Endothelial cell of umbilical vein (primary cell): ENCODE data around the gene DIDO1. TPM values are rescaled to one million over a fixed set of nuclear protein-coding genes. Genes with fewer than 3 reads are reported as not detected.
A peak's percentile ranks its signal among the peaks of the same experiment; 100 is the strongest.

ENCODE experiments used
- BruUV-seq: library from RNA; stranded (reverse); fragments of 400-500 nt; replicated peaks from 2 replicates; lab custom pipeline; 2021; lab: Mats Ljungman, UMichigan
- CTCF ChIA-PET: fragments of 300-600, 350-600 bp; sonication (Branson Sonifier 250); formaldehyde crosslinking; loops from one replicate; lab custom pipeline; 2021; ENCODE audit warnings: antibody characterized with exemption, inconsistent platforms; lab: Charles Lee
- POLR2A ChIA-PET: fragments of 300-600, 350-600 bp; sonication (Branson Sonifier 250); formaldehyde crosslinking; loops from one replicate; lab custom pipeline; 2021; ENCODE audit warnings: antibody characterized with exemption, inconsistent platforms; lab: Charles Lee
- DNase-seq: peaks from one replicate; pipeline ENCODE4 v3.0.0-alpha.2; 2011; ENCODE audit warnings: low read depth, low spot score
- FAIRE-seq: peaks from 2 replicates; lab custom pipeline; 2011; peaks lifted over from hg19 to GRCh38; lab: Jason Lieb, UNC
- H2AFZ ChIP-seq: 2 replicates; pipeline ENCODE4 v1.6.0; 2012; ENCODE audit warnings: low read depth, low read length, control low read depth, inconsistent platforms
- H3K27ac ChIP-seq: 2 replicates; pipeline ENCODE4 v1.5.1; 2011; ENCODE audit warnings: low read depth, mild to moderate bottlenecking, control low read depth, low read length, moderate library complexity; ENCODE audit not compliant: insufficient read depth
- H3K27me3 ChIP-seq, 2 experiments: 2 replicates each; pipeline versions ENCODE4 v1.6.0 to v1.6.1; 2011; ENCODE audit warnings: low read length in 2 of 2, mixed read lengths in 1 of 2; ENCODE audit not compliant: control insufficient read depth in 2 of 2, insufficient read depth in 2 of 2
- H3K36me3 ChIP-seq, 2 experiments: 2 replicates in 1 of 2; 3 replicates in 1 of 2; pipeline ENCODE4 v1.5.1; 2011; ENCODE audit warnings: low read length in 2 of 2, mild to moderate bottlenecking in 1 of 2, moderate library complexity in 1 of 2; ENCODE audit not compliant: control insufficient read depth in 2 of 2, insufficient read depth in 2 of 2; ENCODE audit errors: extremely low read depth in 1 of 2
- H3K4me1 ChIP-seq: 3 replicates; pipeline ENCODE4 v1.5.1; 2011; ENCODE audit warnings: mild to moderate bottlenecking, low read length; ENCODE audit not compliant: control insufficient read depth, insufficient read depth; ENCODE audit errors: extremely low read depth
- H3K4me2 ChIP-seq: 2 replicates; pipeline ENCODE4 v1.6.1; 2011; ENCODE audit warnings: low read length, control low read depth, mixed read lengths; ENCODE audit not compliant: insufficient read depth
- H3K4me3 ChIP-seq, 3 experiments: fragments of 200-600 bp in 1 of 3; sonication (generic), shearing (Covaris generic) in 1 of 3; replicated peaks in 1 of 3; 2 replicates each; pipeline ENCODE4 v1.5.1; 2011 to 2016; ENCODE audit warnings: control low read depth in 3 of 3, low read length in 3 of 3, mild to moderate bottlenecking in 2 of 3, inconsistent platforms in 1 of 3, low read depth in 1 of 3, moderate library complexity in 1 of 3; ENCODE audit not compliant: insufficient read depth in 1 of 3
- H3K79me2 ChIP-seq: 2 replicates; pipeline ENCODE4 v1.6.0; 2012; ENCODE audit warnings: low read length, inconsistent platforms; ENCODE audit not compliant: control insufficient read depth, insufficient read depth
- H3K9ac ChIP-seq: replicated peaks from 2 replicates; pipeline ENCODE3; 2011; ENCODE audit warnings: low read length, control low read depth; ENCODE audit not compliant: insufficient read depth; ENCODE audit errors: extremely low read depth
- H3K9me1 ChIP-seq: replicated peaks from 3 replicates; pipeline ENCODE4 v1.6.0; 2011; ENCODE audit warnings: mild to moderate bottlenecking, low read length; ENCODE audit not compliant: control insufficient read depth, insufficient read depth; ENCODE audit errors: extremely low read depth
- H3K9me3 ChIP-seq: replicated peaks from 2 replicates; pipeline ENCODE4 v1.5.1; 2012; ENCODE audit warnings: low read length, inconsistent platforms; ENCODE audit not compliant: control insufficient read depth, insufficient read depth
- H4K20me1 ChIP-seq: replicated peaks from 2 replicates; pipeline ENCODE3; 2011; ENCODE audit warnings: mild to moderate bottlenecking, low read length; ENCODE audit not compliant: control insufficient read depth, insufficient read depth; ENCODE audit errors: extremely low read depth
- CTCF ChIP-seq, 2 donors: IDR thresholded peaks; 1 replicate in 1 of 2; 2 replicates in 1 of 2; pipeline ENCODE4 v1.5.1; 2011; ENCODE audit warnings: low read length in 2 of 2, mild to moderate bottlenecking in 2 of 2, moderate library complexity in 2 of 2, control low read depth in 1 of 2, inconsistent platforms in 1 of 2, low read depth in 1 of 2; ENCODE audit not compliant: insufficient read depth in 1 of 2; ENCODE audit errors: extremely low read depth in 1 of 2
- EZH2 ChIP-seq: IDR thresholded peaks from 2 replicates; pipeline ENCODE4 v1.6.1; 2012; ENCODE audit warnings: borderline replicate concordance, low read depth, mild to moderate bottlenecking, moderate library complexity, low read length, inconsistent platforms; ENCODE audit not compliant: severe bottlenecking
- FOS ChIP-seq: IDR thresholded peaks from 2 replicates; pipeline ENCODE4 v1.6.1; 2011; ENCODE audit warnings: mild to moderate bottlenecking, low read length, moderate library complexity, borderline replicate concordance; ENCODE audit not compliant: insufficient read depth
- GATA2 ChIP-seq: IDR thresholded peaks from 2 replicates; pipeline ENCODE4 v1.7.0; 2011; ENCODE audit warnings: low read depth, mild to moderate bottlenecking, moderate library complexity, mixed read lengths, low read length; ENCODE audit not compliant: insufficient read length, insufficient read depth
- JUN ChIP-seq: IDR thresholded peaks from 2 replicates; pipeline ENCODE4 v1.6.1; 2011; ENCODE audit warnings: borderline replicate concordance, low read depth; ENCODE audit not compliant: insufficient read length, insufficient read depth
- MAX ChIP-seq: IDR thresholded peaks from 2 replicates; pipeline ENCODE4 v1.6.1; 2011; ENCODE audit not compliant: insufficient read depth, insufficient read length
- MYC ChIP-seq: IDR thresholded peaks from one replicate; pipeline ENCODE4 v1.6.1; 2011; ENCODE audit warnings: mild to moderate bottlenecking, low read depth, low read length
- POLR2A ChIP-seq: IDR thresholded peaks from 2 replicates; pipeline ENCODE4 v1.6.1; 2012; ENCODE audit warnings: low read depth, mild to moderate bottlenecking, control low read depth, low read length
- POLR2AphosphoS5 ChIP-seq: IDR thresholded peaks from 2 replicates; pipeline ENCODE4 v1.6.1; 2012; ENCODE audit warnings: low read depth, mild to moderate bottlenecking, control low read depth, low read length, moderate library complexity; ENCODE audit not compliant: insufficient read depth
- dilution Hi-C: fragments of 300-500 bp; cut with MboI; formaldehyde crosslinking; loops from one replicate; pipeline ENCODE4 v1.15.0; 2019; ENCODE audit warnings: low sequenced_read_pairs; ENCODE audit not compliant: extremely low pct_ligation_motif_present
- intact Hi-C: fragments of 100-400 bp; cut with micrococcal nuclease; formaldehyde crosslinking; loops from one replicate; pipeline ENCODE4 v1.10.0; 2022
- polyA plus RNA-seq, 4 experiments: library from polyadenylated mRNA; depleted of rRNA in 3 of 4; stranded (reverse) in 3 of 4; unstranded in 1 of 4; fragments of >200 nt; gene quantifications; 2 replicates each; pipeline versions ENCODE4 v1.2.1 to v1.2.3, GENCODE V29; 2011 to 2012; ENCODE audit warnings: missing spikeins in 1 of 4
- total RNA-seq: library from RNA; stranded (reverse); gene quantifications from 2 replicates; pipeline ENCODE4 v1.2.3, GENCODE V29; 2021

The DIDO1 gene
- total and polyA plus RNA-seq, 2 donors (not counting 3 experiments of a cell fraction or from before 2014, with no cell fraction given): 22.1 to 51.2 TPM

DNA sequence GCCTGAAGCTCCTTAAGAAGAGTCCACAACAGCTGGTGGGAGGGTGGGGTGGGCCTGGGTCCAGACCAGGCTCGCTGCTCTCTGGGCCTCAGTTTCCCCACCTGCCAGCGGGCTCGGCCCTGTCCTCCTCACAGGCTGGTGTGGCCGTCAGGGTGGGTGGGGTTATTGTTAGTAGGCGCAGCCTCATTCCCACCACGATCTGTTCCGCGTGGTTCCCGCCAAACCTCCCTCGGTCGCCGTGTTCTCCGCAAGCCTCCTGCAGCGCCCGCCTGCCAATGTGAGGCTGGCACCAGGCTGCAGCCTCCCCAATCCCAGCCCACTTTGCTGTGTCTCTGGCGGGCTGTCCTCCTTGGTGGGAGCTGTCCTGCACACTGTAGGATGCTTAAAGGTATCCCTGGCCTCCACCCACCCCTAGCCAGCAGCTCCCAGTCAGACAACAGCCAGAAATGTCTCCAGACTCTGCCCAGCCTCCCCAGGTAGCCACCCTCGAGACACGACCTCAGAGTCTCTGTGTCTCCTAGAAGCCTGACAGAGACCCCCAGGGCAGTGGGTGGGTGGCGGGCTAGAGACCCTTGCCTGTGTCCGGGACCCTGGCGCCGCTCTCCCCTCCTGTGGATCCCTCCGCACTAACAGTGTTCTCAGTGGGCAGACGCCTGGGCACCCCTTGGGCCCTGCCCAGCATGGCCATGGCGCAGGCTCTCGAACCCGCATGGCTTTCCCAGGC is 41.5 kb upstream of the DIDO1 start:
- Histone ChIP-seq H3K4me1 (no peaks in the 10 kb centered on the region), H3K9me1 (no peaks in the 10 kb centered on the region), H3K27ac (no peak overlapping the region), H3K9me3 (no peaks in the 10 kb centered on the region), H2AFZ (no peak overlapping the region), H3K4me3 (no peak overlapping the region), H3K4me2 (no peak overlapping the region), H3K36me3 (peaks cover 5 to 7% of the 10 kb centered on the region in 2 experiments), H3K9ac (no peak overlapping the region), H3K27me3 (peaks cover 1 to 3% of the 10 kb centered on the region in 2 experiments), H3K79me2 (no peaks in the 10 kb centered on the region), H4K20me1 (no peaks in the 10 kb centered on the region)
- POLR2A ChIA-PET: no interaction called here
- DNase-seq (no peak), FAIRE-seq (no peak)
- CTCF ChIA-PET: interaction anchor here (2.0 kb wide), 1 partner anchor 41 kb away, joined by 9 read pairs; no protein-coding TSS in a partner anchor
- intact Hi-C loops (no loop called here), dilution Hi-C loops (no loop called here)
- no peak for TF ChIP-seq POLR2AphosphoS5
- TF ChIP-seq GATA2: no peak
- no peak for TF ChIP-seq MYC
- no peak for TF ChIP-seq EZH2
- TF ChIP-seq FOS: no peak
- no peak for TF ChIP-seq MAX
- TF ChIP-seq JUN: no peak
- TF ChIP-seq CTCF (IDR thresholded peaks at IDR 0.05; ENCODE audit: extremely low read depth in 1 of 2, insufficient read depth in 1 of 2, low read depth in 1 of 2, low read length in 2 of 2): no peak
- no peak for TF ChIP-seq POLR2A
- TSS peak; percentile 33 for BruUV-seq
